Omental fat pad (tissue), 4 donors: ENCODE measurements around the gene DOCK2. TPM values are rescaled to one million over a fixed set of nuclear protein-coding genes. Genes with fewer than 3 reads are reported as not detected.

Source experiments
- ATAC-seq: fragments of 150-250 bp; one replicate; pipeline ENCODE4 v1.9.1; 2016; ENCODE audit warnings: mild to moderate bottlenecking, moderate library complexity; ENCODE audit not compliant: low FRiP score
- DNase-seq: peaks from one replicate; pipeline ENCODE4 v3.0.0-alpha.2; 2019; ENCODE audit warnings: low spot score
- total RNA-seq, 4 donors: library from RNA; depleted of rRNA; stranded (reverse); fragments of >200 nt; gene quantifications; one replicate each; pipeline ENCODE4 v1.1.0, GENCODE V29; 2016
- TF ChIP-seq, protein P1 (sequence below), 3 donors: fragments of 450-650 bp; IDR thresholded peaks; one replicate each; pipeline ENCODE4 v1.5.1; 2016 to 2017; ENCODE audit warnings: antibody characterized with exemption in 3 of 3, mild to moderate bottlenecking in 3 of 3, moderate library complexity in 2 of 3

DOCK2 gene
- total RNA-seq, 4 donors from 2014 or later, result 28.4 to 55.6 (median 41.3) TPM

DNA sequence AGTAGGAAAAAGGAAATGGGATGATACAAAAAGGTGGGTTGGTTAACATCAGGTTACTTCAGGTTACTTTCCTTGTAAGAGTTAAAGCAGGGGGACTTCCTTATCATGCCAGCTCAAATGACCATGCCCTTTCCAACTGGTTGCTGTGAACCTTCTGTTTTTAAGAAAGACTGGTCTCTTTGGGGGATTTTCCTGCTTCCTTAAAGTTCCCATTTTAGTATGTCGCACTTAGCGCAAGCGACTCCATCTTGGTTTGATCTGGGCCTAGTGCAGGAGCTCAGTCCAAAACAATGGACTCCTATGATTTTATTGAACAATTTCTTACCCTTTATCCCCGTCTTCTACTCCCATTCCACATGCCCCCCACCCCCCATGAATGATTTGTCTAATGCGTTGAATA lies 173.4 kb downstream of the DOCK2 start:
- TF ChIP-seq, protein P1, sequence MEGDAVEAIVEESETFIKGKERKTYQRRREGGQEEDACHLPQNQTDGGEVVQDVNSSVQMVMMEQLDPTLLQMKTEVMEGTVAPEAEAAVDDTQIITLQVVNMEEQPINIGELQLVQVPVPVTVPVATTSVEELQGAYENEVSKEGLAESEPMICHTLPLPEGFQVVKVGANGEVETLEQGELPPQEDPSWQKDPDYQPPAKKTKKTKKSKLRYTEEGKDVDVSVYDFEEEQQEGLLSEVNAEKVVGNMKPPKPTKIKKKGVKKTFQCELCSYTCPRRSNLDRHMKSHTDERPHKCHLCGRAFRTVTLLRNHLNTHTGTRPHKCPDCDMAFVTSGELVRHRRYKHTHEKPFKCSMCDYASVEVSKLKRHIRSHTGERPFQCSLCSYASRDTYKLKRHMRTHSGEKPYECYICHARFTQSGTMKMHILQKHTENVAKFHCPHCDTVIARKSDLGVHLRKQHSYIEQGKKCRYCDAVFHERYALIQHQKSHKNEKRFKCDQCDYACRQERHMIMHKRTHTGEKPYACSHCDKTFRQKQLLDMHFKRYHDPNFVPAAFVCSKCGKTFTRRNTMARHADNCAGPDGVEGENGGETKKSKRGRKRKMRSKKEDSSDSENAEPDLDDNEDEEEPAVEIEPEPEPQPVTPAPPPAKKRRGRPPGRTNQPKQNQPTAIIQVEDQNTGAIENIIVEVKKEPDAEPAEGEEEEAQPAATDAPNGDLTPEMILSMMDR (IDR thresholded peaks at IDR 0.05), result no peak

DNA sequence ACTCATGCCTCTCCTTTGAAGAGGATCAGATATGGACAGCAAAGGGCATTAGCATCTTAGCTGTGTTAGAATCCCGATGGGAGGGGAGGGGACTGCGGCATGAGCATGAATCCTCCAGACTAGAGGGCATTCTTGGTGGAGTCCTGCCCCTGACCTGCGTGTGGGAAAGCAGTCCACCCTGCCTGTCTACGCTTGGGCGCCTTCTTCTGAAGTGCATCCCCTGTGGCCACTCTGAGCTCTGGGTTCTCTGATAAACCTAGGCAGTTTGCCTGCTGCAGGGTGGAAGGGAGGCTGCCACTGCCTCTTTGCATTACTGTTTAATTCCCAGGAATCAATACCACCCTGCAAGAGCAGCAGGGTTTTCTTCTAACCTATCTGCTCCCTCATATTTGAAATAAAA lies 173.9 kb downstream of the DOCK2 start:
- TF ChIP-seq, protein P1 (IDR thresholded peaks at IDR 0.05), result no peak
- DNase-seq (no peak), ATAC-seq (no peak)

More for the DNA sequence above, 173.4 kb downstream of the DOCK2 start:
- DNase-seq (no peak), ATAC-seq (no peak)

DNA sequence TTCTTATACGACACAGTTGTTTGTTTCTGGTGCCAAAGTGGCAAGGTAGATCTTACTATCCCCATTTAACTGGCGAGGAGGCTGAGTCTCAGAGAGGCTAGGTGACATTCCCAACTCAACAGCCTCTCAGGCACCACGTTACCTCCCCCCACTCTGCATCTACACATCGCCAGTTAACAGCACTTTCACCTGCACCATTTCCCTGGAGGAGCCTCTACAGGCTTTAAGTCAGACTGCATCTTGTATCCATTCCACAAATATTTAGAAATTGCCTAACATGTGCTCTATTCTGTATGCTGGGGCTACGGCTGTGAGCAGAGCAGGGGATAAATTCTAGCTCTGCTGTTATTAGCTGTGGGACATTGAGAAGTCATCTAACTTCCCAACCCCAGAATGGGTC lies 174.6 kb downstream of the DOCK2 start:
- TF ChIP-seq, protein P1 (IDR thresholded peaks at IDR 0.05), result no peak
- DNase-seq (no peak), ATAC-seq (no peak)

DNA sequence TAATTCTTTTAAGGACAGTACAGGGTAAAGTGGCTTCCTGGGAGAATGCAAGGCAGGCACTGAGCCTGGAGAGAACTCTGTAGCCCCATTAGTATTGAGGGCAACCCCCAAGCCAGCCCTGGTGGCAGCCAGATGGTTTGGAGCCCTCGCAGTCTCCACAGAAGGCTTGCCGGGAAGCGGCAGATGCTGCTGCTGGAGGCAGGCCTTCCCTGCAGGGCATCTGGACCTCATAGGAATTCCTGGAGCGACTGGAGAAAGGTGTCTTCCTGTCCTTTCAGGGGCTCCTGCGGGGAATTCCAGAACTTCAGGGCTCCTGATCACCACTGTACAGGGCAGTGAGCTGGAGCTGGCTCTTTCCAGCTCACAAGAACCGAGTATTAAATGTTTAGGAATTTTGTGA lies 175.7 kb downstream of the DOCK2 start:
- TF ChIP-seq, protein P1 (IDR thresholded peaks at IDR 0.05), result no peak
- ATAC-seq, result no peak
- DNase-seq, result no peak

DNA sequence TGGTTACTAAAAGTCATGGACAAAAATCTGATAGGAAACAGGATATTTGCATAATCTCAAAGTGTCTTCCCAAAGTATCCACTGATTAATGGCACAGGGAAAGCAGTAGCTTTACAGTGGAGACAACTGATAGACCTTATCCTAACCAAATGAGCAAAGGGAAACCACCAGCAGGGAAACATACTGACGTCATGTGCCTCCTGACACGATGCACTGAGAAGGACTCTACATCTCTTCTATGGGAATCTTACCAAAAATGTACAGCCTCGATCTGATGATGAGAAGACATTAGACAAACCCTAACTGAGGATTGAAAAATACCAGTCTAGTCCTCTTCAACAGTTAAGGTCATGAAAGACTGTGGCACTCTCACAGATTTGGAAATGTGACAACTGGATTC lies 177.0 kb downstream of the DOCK2 start:
- ATAC-seq (no peak), DNase-seq (no peak)
- TF ChIP-seq, protein P1 (IDR thresholded peaks at IDR 0.05), result no peak

DNA sequence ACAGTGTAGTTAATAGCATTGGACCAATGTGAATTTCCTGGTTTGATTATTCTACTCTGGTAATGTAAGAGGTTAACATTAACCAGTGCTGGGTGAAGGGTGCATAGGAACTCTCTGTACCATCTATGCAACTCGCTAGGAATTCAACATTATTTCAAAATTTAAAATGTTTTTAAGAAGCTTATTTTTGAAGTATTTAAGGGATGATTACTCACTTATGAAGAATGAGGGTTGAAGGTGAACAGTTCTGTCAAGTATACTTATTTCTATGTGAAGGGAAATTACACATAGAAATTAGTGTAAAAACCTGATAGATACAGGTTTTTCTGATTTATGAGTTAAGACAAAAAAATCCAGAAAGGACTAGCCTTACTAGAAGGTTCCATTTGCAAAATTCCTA lies 177.4 kb downstream of the DOCK2 start:
- no peak for DNase-seq
- TF ChIP-seq, protein P1 (IDR thresholded peaks at IDR 0.05), result no peak
- peak; percentile 65 for ATAC-seq

DNA sequence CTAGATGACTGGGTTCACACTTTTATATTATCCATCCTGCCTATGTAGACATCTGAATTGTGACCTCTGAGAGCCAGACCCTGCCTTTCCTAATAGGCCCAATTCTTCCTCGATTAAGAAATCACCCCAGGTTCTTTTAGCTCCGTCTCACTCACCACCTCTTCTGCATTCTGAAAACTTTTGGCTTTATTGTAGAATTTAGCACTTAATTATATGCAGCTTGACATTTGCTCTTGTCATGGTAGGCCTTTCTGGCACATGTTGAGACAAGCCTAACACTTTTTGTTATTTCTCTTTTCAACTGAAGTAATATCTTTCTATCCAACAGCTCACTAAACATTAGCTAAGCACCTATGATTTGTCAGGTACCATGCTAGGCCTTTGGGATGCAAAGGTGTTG lies 180.0 kb downstream of the DOCK2 start:
- TF ChIP-seq, protein P1 (IDR thresholded peaks at IDR 0.05), result no peak
- ATAC-seq, result no peak
- no peak for DNase-seq
